GM23338 (cell line): ENCODE data around the gene ANTXR1. TPM values are rescaled to one million over a fixed set of nuclear protein-coding genes. Genes with fewer than 3 reads are reported as not detected.

Experiments
- ATAC-seq: fragments of 200-7000 bp; cut with Tn5 transposase; 3 replicates; pipeline ENCODE4 v1.9.1; 2020
- DNase-seq: peaks from one replicate; pipeline ENCODE4 v3.0.0-alpha.2; 2015; ENCODE audit warnings: low spot score
- H2AFZ ChIP-seq: fragments of 200-600 bp; sonication (generic); 2 replicates; pipeline ENCODE4 v1.8.0; 2016; ENCODE audit warnings: antibody characterized with exemption, mild to moderate bottlenecking, moderate library complexity
- H3F3A ChIP-seq: fragments of 200-600 bp; sonication (generic); replicated peaks from 2 replicates; pipeline ENCODE4 v1.8.0; 2017; ENCODE audit warnings: antibody characterized with exemption, mixed run types, low read depth
- H3K27ac ChIP-seq: fragments of 200-600 bp; sonication (generic); 2 replicates; pipeline ENCODE4 v1.6.1; 2016; ENCODE audit warnings: low read depth
- H3K27me3 ChIP-seq: fragments of 200-600 bp; sonication (generic); 2 replicates; pipeline ENCODE4 v1.8.0; 2016; ENCODE audit warnings: mild to moderate bottlenecking, mixed run types, moderate library complexity; ENCODE audit not compliant: insufficient read depth
- H3K36me3 ChIP-seq: fragments of 200-600 bp; sonication (generic); 2 replicates; pipeline ENCODE4 v1.8.0; 2016; ENCODE audit warnings: mild to moderate bottlenecking; ENCODE audit not compliant: insufficient read depth
- H3K4me1 ChIP-seq: fragments of 200-600 bp; sonication (generic); 2 replicates; pipeline ENCODE4 v1.8.0; 2016; ENCODE audit warnings: mild to moderate bottlenecking, moderate library complexity; ENCODE audit not compliant: insufficient read depth
- H3K4me2 ChIP-seq: fragments of 200-600 bp; sonication (generic); 2 replicates; pipeline ENCODE4 v1.7.1; 2017; ENCODE audit warnings: mixed run types
- H3K4me3 ChIP-seq: fragments of 200-600 bp; sonication (generic); 2 replicates; pipeline ENCODE4 v1.6.1; 2016; ENCODE audit warnings: mixed run types
- H3K79me2 ChIP-seq: fragments of 200-600 bp; sonication (generic); replicated peaks from 2 replicates; pipeline ENCODE4 v1.8.0; 2017; ENCODE audit warnings: mild to moderate bottlenecking; ENCODE audit not compliant: insufficient read depth
- H3K9me2 ChIP-seq: fragments of 200-600 bp; sonication (generic); 2 replicates; pipeline ENCODE4 v1.8.0; 2017; ENCODE audit not compliant: insufficient read depth
- H4K20me1 ChIP-seq: fragments of 200-600 bp; sonication (generic); replicated peaks from 2 replicates; pipeline ENCODE4 v1.8.0; 2017; ENCODE audit warnings: mild to moderate bottlenecking; ENCODE audit not compliant: insufficient read depth
- H3K27ac Mint-ChIP-seq: 2 replicates; pipeline ENCODE4 v1.8.0; 2020; ENCODE audit warnings: inconsistent platforms, mild to moderate bottlenecking, moderate library complexity, mixed read lengths
- H3K27me3 Mint-ChIP-seq: 3 replicates; pipeline ENCODE4 v1.8.0; 2022; ENCODE audit warnings: low read depth, mild to moderate bottlenecking, moderate library complexity, mixed read lengths, inconsistent platforms; ENCODE audit not compliant: insufficient read depth, poor library complexity
- H3K36me3 Mint-ChIP-seq: 3 replicates; pipeline ENCODE4 v1.8.0; 2021; ENCODE audit warnings: low read depth, mild to moderate bottlenecking, inconsistent platforms, moderate library complexity, mixed read lengths
- H3K4me1 Mint-ChIP-seq: 3 replicates; pipeline ENCODE4 v1.8.0; 2020; ENCODE audit warnings: mild to moderate bottlenecking, inconsistent platforms, mixed read lengths
- H3K4me3 Mint-ChIP-seq: 3 replicates; pipeline ENCODE4 v1.8.0; 2021; ENCODE audit warnings: moderate library complexity, mild to moderate bottlenecking, inconsistent platforms, mixed read lengths
- H3K9me3 Mint-ChIP-seq: 3 replicates; pipeline ENCODE4 v1.8.0; 2020; ENCODE audit warnings: moderate library complexity, mild to moderate bottlenecking, inconsistent platforms, mixed read lengths
- CREB1 ChIP-seq: fragments of 250-450 bp; sonication (Bioruptor Pico); IDR thresholded peaks from 2 replicates; pipeline ENCODE4 v1.5.0; 2020; ENCODE audit warnings: low read depth, mild to moderate bottlenecking, moderate library complexity
- CTCF ChIP-seq, 2 experiments: fragments of 200-600 bp in 1 of 2; sonication (generic) in 1 of 2; conservative IDR thresholded peaks; 2 replicates each; pipeline versions ENCODE4 v1.5.1 to v1.6.1; 2016 to 2017; ENCODE audit warnings: antibody characterized with exemption in 2 of 2, low read depth in 2 of 2, mild to moderate bottlenecking in 2 of 2, moderate library complexity in 1 of 2
- ETS1 ChIP-seq: IDR thresholded peaks from 2 replicates; pipeline ENCODE4 v1.6.1; 2016; ENCODE audit warnings: antibody characterized with exemption
- EZH2 ChIP-seq: fragments of 200-600 bp; sonication (generic); IDR thresholded peaks from one replicate; pipeline ENCODE4 v1.8.0; 2017; ENCODE audit warnings: antibody characterized with exemption, mild to moderate bottlenecking, low read depth; ENCODE audit not compliant: unreplicated experiment
- EZH2phosphoT487 ChIP-seq: fragments of 200-600 bp; sonication (generic); IDR thresholded peaks from one replicate; pipeline ENCODE4 v1.8.1; 2018; ENCODE audit warnings: antibody characterized with exemption; ENCODE audit not compliant: unreplicated experiment
- NANOG ChIP-seq: IDR thresholded peaks from 2 replicates; pipeline ENCODE4 v1.6.1; 2016; ENCODE audit warnings: antibody characterized with exemption, borderline replicate concordance
- REST ChIP-seq: IDR thresholded peaks from one replicate; pipeline ENCODE4 v1.6.1; 2018; ENCODE audit warnings: antibody characterized with exemption; ENCODE audit not compliant: unreplicated experiment
- STAT1 ChIP-seq: IDR thresholded peaks from one replicate; pipeline ENCODE4 v1.6.1; 2016; ENCODE audit warnings: antibody characterized with exemption; ENCODE audit not compliant: unreplicated experiment
- ZNF114 ChIP-seq: fragments of 250-450 bp; sonication (Bioruptor Pico); IDR thresholded peaks from 2 replicates; pipeline ENCODE4 v1.5.0; 2020; ENCODE audit warnings: mild to moderate bottlenecking, moderate library complexity
- ZNF331 ChIP-seq: fragments of 250-450 bp; sonication (Bioruptor Pico); IDR thresholded peaks from 2 replicates; pipeline ENCODE4 v1.5.0; 2020; ENCODE audit warnings: low read depth, mild to moderate bottlenecking, moderate library complexity
- polyA plus RNA-seq: library from polyadenylated mRNA; unstranded; fragments of >200 nt; fragmentation: Nextera tagmentation; extraction: Ambion mirVana; gene quantifications from 2 replicates; pipeline ENCODE4 v1.2.1, GENCODE V29; 2016
- total RNA-seq: library from RNA; depleted of rRNA; stranded (reverse); fragments of >200 nt; shearing (Covaris generic); gene quantifications from 2 replicates; pipeline ENCODE4 v1.2.3, GENCODE V29; 2014

Gene ANTXR1
- total and polyA plus RNA-seq, 2 experiments from 2014 or later = 16.1 to 23.1 TPM

- no peaks in the 10 kb centered on the region for H3K36me3 Mint-ChIP-seq
- Histone ChIP-seq H3F3A (no peaks in the 10 kb centered on the region), H3K9me2 (peaks cover 6% of the 10 kb centered on the region; the same call in 1 of the 2 replicates), H3K79me2 (peaks cover 43% of the 10 kb centered on the region), H2AFZ (no peak overlapping the region), H3K4me2 (no peak overlapping the region), H3K4me3 (no peak overlapping the region), H3K27me3 (no peaks in the 10 kb centered on the region), H3K4me1 (peaks cover 3% of the 10 kb centered on the region; the same call in 1 of the 2 replicates), H4K20me1 (peaks cover 3% of the 10 kb centered on the region), H3K36me3 (no peaks in the 10 kb centered on the region), H3K27ac (no peak overlapping the region)
- no peak overlapping the region for H3K27ac Mint-ChIP-seq
- ATAC-seq (peak; percentile 83), DNase-seq (peak; percentile 79)
- no peak overlapping the region for H3K4me3 Mint-ChIP-seq
- TF ChIP-seq NANOG (no peak), STAT1 (no peak), CREB1 (CRISPR knock-in tag) (no peak), EZH2phosphoT487 (no peak), CTCF (conservative IDR thresholded peaks at IDR 0.05; ENCODE audit: low read depth in 2 of 2) (peak; percentile 88 to 89), REST (no peak), EZH2 (no peak), ZNF331 (CRISPR knock-in tag) (no peak)
- H3K27me3 Mint-ChIP-seq = peaks cover 1% of the 10 kb centered on the region
- no peaks in the 10 kb centered on the region; the same call in 2 of the 3 replicates for H3K9me3 Mint-ChIP-seq
- peaks cover 8% of the 10 kb centered on the region for H3K4me1 Mint-ChIP-seq
These were observed 13.0 kb downstream of the ANTXR1 start for GRCh38 chr2:69026026-69026425.

GRCh38 chr2:69026691-69027459 is 13.9 kb downstream of the ANTXR1 start:
- Mint-ChIP-seq H3K4me1 (peaks cover 3% of the 10 kb centered on the region; the same call in 2 of the 3 replicates), H3K4me3 (no peak overlapping the region), H3K9me3 (no peaks in the 10 kb centered on the region; the same call in 2 of the 3 replicates), H3K27ac (peak overlapping the region; percentile 57; the same call in 1 of the 2 replicates), H3K36me3 (no peaks in the 10 kb centered on the region), H3K27me3 (peaks cover 1% of the 10 kb centered on the region)
- no peak for DNase-seq
- H3K27ac ChIP-seq = no peak overlapping the region
- H3K4me1 ChIP-seq = peaks cover 7% of the 10 kb centered on the region
- no peak overlapping the region for H3K4me2 ChIP-seq
- ATAC-seq = no peak
- H3K4me3 ChIP-seq = no peak overlapping the region
- H3K79me2 ChIP-seq = peaks cover 42% of the 10 kb centered on the region
- H4K20me1 ChIP-seq = peaks cover 3% of the 10 kb centered on the region
- 0 out of 2 replicates have a peak, but pooled peaks cover 3% of the 10 kb centered on the region for H3K9me2 ChIP-seq
- H3K36me3 ChIP-seq = no peaks in the 10 kb centered on the region
- H3F3A ChIP-seq = no peaks in the 10 kb centered on the region
- no peak overlapping the region for H2AFZ ChIP-seq
- no peaks in the 10 kb centered on the region for H3K27me3 ChIP-seq
- TF ChIP-seq ZNF114 (no peak), EZH2 (no peak), EZH2phosphoT487 (no peak), ETS1 (no peak), REST (no peak), ZNF331 (CRISPR knock-in tag) (no peak), CTCF (conservative IDR thresholded peaks at IDR 0.05; ENCODE audit: low read depth in 2 of 2) (no peak)
